GM12872 (cell line): ENCODE measurements around the gene FSIP1.

Experiments
- TF ChIP-seq, protein P1 (sequence below): IDR thresholded peaks from 3 replicates; pipeline ENCODE4 v1.5.1; 2011; ENCODE audit warnings: low read depth, mild to moderate bottlenecking, low read length, moderate library complexity; ENCODE audit not compliant: insufficient read depth

Gene FSIP1

DNA sequence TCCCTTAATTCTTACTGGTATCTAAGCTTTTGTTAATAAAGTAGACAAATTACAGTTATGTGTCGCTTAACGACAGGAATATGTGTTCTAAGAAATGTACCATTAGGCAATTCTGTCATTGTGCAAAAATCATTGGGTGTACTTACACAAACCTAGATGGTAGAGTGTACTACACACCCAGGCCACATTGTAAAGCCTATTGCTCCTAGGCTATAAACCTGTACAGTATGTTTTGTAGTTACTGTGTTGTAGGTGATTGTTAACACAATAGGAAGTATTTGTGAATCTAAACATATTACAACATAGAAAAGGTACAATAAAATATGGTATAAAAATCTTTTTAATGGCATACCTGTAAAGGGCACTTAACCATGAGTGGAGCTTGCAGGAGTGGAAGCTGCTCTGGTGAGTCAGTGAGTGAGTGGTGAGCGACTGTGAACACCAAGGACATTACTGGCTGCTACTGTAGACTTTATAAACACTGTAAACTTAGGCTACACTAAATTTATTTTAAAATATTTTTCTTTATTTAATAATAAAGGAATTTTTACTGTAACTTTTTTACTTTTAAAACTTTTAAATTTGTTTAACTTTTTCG, 47.4 kb downstream of the FSIP1 start:
- TF ChIP-seq, protein P1, sequence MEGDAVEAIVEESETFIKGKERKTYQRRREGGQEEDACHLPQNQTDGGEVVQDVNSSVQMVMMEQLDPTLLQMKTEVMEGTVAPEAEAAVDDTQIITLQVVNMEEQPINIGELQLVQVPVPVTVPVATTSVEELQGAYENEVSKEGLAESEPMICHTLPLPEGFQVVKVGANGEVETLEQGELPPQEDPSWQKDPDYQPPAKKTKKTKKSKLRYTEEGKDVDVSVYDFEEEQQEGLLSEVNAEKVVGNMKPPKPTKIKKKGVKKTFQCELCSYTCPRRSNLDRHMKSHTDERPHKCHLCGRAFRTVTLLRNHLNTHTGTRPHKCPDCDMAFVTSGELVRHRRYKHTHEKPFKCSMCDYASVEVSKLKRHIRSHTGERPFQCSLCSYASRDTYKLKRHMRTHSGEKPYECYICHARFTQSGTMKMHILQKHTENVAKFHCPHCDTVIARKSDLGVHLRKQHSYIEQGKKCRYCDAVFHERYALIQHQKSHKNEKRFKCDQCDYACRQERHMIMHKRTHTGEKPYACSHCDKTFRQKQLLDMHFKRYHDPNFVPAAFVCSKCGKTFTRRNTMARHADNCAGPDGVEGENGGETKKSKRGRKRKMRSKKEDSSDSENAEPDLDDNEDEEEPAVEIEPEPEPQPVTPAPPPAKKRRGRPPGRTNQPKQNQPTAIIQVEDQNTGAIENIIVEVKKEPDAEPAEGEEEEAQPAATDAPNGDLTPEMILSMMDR: no peak

DNA sequence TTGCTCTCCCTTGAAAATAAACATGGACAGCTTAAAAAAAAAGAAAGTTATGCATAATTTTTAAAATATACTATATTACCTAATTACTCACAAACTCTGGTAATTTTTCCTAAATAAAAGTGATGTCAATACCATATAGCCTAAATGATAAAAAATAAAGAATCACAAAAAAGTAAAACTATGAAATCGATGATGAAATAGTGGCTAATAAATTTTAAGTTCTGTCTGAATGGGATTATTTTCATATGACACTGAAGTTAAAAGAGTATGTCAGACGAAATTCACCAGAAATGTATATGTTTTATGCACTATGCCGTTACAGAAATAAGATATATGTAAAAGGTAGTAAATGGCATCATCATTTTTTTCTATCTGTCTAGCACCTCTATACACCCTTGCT, 51.4 kb downstream of the FSIP1 start:
- TF ChIP-seq, protein P1: no peak

DNA sequence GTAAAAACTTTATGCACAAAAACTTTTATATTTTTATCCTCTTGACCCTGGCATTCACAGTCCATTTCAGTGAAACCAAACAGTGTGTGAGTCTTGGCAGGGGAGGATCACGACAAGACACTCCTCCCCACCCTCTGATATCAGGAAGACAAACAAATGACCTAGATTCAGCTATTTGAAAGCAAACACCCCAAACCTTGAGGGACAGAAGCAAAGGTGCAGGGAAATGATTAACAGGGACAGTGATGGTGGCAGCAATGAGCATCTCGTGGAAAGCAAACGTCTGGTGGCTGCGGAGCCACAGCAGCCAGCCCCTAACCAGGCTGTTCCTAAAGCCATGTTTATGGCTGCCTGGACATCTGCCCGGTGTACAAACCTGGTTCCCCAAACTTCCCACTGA, 52.1 kb downstream of the FSIP1 start:
- TF ChIP-seq, protein P1: no peak

DNA sequence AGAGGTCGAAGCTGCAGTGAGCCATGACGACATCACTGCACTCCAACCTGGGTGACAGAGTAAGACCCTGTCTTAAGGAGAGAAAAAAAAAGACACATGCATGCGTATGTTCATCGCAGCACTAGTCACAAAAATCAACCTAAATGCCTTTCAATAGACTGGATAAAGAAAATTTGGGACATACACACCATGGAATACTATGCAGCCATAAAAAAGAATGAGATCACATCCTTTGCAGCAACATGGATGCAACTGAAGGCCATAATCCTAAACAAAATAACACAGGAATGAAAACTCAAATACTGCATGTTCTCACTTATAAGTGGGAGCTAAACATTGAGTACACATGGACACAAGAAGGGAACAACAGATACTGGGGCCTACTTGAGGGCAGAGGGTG, 53.1 kb downstream of the FSIP1 start:
- TF ChIP-seq, protein P1: no peak

DNA sequence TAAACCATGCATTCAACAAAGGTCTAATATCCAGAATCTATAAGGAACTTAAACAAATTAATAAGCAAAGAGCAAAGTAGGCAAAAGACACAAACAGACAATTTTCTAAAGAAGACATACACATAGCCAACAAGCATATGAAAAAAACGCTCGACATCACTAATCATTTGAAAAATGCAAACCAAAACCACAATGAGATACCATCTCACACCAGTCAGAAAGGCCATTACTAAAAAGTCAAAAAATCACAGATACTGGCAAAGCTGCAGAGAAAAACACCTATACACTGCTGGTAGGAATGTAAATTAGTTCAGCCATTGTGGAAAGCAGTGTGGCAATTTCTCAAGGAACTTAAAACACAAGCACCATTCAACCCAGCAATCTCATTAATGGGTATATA, 53.8 kb downstream of the FSIP1 start:
- TF ChIP-seq, protein P1: no peak

DNA sequence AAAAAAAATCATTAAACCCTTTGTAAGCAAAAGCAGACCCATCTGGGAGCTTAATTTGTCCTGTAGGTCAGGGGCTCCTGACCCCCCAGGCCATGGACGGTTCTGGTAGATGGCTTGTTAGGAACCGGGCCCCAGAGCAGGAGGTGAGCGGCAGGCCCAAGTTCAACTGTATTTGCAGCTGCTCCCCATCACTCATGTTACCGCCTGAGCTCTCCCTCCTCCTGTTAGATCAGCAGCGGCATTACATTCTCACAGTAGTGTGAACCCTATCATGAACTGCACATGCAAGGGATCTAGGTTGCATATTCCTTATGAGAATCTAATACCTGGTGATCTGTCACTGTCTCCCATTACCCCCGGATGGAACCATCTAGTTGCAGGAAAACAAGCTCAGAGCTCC, 60.7 kb downstream of the FSIP1 start:
- TF ChIP-seq, protein P1: no peak

DNA sequence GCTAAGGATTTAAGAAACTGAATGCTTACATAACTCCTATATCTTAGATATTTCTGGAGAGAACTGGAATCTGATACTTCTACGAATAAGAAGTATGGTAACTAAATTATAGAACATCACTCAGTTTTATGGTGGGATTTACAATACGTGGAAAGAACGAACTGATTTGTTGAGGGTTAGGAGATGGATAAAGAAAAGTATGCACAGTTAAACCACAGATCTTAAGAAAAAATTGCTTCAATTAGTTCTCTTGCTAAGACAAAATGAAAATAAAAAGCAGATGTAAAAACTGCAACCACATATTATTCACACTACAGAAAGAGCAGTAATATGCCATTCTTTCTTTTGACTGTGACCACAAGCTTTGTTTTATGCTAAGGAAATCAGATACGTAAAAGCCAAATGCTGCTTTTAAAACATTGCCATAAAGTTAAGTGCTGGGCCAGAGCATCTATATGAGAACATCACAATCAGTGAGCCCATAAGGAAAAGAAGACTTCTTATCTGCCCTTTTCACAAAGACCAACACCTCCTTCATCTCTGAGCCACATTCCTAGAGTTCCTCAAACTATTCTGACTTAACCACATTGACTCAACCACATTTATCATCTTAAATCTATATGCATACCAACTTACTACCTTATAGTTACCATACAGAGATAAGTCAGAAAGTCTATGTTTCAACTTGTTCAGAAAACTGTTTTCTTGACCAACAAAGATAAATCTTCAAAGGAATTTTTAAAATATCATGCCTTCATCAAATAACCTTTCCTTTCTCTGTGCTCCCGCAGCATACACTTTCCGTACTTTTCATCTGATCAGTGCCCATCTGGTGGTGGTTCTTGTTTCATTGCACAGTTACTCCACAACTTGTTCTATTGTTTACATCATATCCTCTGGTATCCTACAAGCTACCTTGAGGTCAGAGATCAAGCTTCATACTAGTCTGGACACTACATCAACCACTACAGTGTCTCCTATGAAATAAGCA, 61.7 kb downstream of the FSIP1 start:
- TF ChIP-seq, protein P1: no peak
